Measurements from ENCODE around the gene ID3. TPM values are rescaled to one million over a fixed set of nuclear protein-coding genes. Genes with fewer than 3 reads are reported as not detected.

Gene ID3
- total RNA-seq, 1 donor from 2014 or later, result 91.4 TPM

GRCh38 chr1:23515905-23516304 lies 43.4 kb downstream of the ID3 start:
- no peaks in the 10 kb centered on the region for H3K79me2 ChIP-seq (ENCODE audit: insufficient read depth, low read length)
- no peak overlapping the region for H3K4me2 ChIP-seq (ENCODE audit: low read length)
- H3K4me3 Mint-ChIP-seq (ENCODE audit: unreplicated experiment), result no peak overlapping the region
- no peaks in the 10 kb centered on the region for H3K9me3 Mint-ChIP-seq (ENCODE audit: unreplicated experiment)
- H3K36me3 Mint-ChIP-seq (ENCODE audit: low read depth, unreplicated experiment), result no peaks in the 10 kb centered on the region
- no peak overlapping the region for H3K4me3 ChIP-seq (ENCODE audit: insufficient read depth, low read depth, low read length)
- H4K20me1 ChIP-seq (ENCODE audit: insufficient read depth, low read length), result no peaks in the 10 kb centered on the region
- no peak for TF ChIP-seq CTCF (IDR thresholded peaks at IDR 0.05; ENCODE audit: insufficient read depth, low read depth, low read length)
- TF ChIP-seq EZH2 (IDR thresholded peaks at IDR 0.05; ENCODE audit: insufficient read depth, low read length), result no peak
- H2AFZ ChIP-seq (ENCODE audit: low read depth, low read length), result no peak overlapping the region
- DNase-seq (ENCODE audit: low read depth), result no peak
- no peaks in the 10 kb centered on the region for H3K4me1 ChIP-seq (ENCODE audit: insufficient read depth, low read length)
- no peak overlapping the region for H3K27ac Mint-ChIP-seq (ENCODE audit: unreplicated experiment)
- no peaks in the 10 kb centered on the region for H3K9me3 ChIP-seq (ENCODE audit: insufficient read depth, low read depth, low read length)
- H3K36me3 ChIP-seq (ENCODE audit: insufficient read depth, low read length), result no peaks in the 10 kb centered on the region
- H3K9ac ChIP-seq (ENCODE audit: low read length), result no peak overlapping the region
- no peaks in the 10 kb centered on the region for H3K4me1 Mint-ChIP-seq (ENCODE audit: low read depth, unreplicated experiment)
- H3K27ac ChIP-seq (ENCODE audit: low read depth, low read length), result no peak overlapping the region
- no peaks in the 10 kb centered on the region for H3K27me3 ChIP-seq (ENCODE audit: insufficient read depth, low read length)
- FAIRE-seq, result no peak
- H3K27me3 Mint-ChIP-seq (ENCODE audit: low read depth, unreplicated experiment), result peaks cover 11% of the 10 kb centered on the region

DNA sequence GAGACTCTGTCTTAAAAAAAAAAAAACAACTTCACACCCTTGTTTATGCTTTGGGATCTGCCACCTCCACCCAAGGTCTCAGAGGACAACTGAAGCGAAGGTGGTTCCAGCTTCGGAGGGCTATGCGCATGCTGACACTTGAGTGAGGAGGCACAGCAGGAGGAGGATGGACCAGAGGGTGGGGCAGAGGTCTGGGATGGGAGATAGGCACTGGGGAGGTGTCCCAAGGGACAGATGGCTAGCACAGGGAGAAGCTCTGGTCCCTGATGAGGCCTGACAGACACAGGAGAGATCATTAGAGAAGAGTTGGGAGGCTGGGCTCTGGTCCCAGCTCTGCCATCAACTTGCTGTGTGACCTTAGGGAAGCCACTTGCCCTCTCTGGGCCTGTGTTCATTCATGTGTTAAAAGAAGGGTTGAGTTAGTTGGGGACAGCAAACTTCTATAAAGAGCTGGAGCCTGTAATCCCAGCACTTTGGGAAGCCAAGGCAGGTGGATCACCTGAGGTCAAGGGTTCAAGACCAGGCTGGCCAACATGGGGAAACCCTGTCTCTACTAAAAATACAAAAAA lies 45.1 kb downstream of the ID3 start:
- H3K27me3 Mint-ChIP-seq (ENCODE audit: low read depth, unreplicated experiment), result peaks cover 17% of the 10 kb centered on the region
- H3K27ac ChIP-seq (ENCODE audit: low read depth, low read length), result no peak overlapping the region
- H3K9ac ChIP-seq (ENCODE audit: low read length), result no peak overlapping the region
- no peaks in the 10 kb centered on the region for H3K27me3 ChIP-seq (ENCODE audit: insufficient read depth, low read length)
- no peak for TF ChIP-seq CTCF (IDR thresholded peaks at IDR 0.05; ENCODE audit: insufficient read depth, low read depth, low read length)
- no peak for TF ChIP-seq EZH2 (IDR thresholded peaks at IDR 0.05; ENCODE audit: insufficient read depth, low read length)
- no peaks in the 10 kb centered on the region for H3K4me1 Mint-ChIP-seq (ENCODE audit: low read depth, unreplicated experiment)
- H4K20me1 ChIP-seq (ENCODE audit: insufficient read depth, low read length), result no peaks in the 10 kb centered on the region
- H3K79me2 ChIP-seq (ENCODE audit: insufficient read depth, low read length), result no peaks in the 10 kb centered on the region
- H3K4me3 ChIP-seq (ENCODE audit: insufficient read depth, low read depth, low read length), result no peak overlapping the region
- H3K4me3 Mint-ChIP-seq (ENCODE audit: unreplicated experiment), result no peak overlapping the region
- no peaks in the 10 kb centered on the region for H3K9me3 ChIP-seq (ENCODE audit: insufficient read depth, low read depth, low read length)
- no peaks in the 10 kb centered on the region for H3K9me3 Mint-ChIP-seq (ENCODE audit: unreplicated experiment)
- no peak overlapping the region for H3K4me2 ChIP-seq (ENCODE audit: low read length)
- DNase-seq (ENCODE audit: low read depth) (no peak), FAIRE-seq (no peak)
- H3K27ac Mint-ChIP-seq (ENCODE audit: unreplicated experiment), result no peak overlapping the region
- H3K36me3 Mint-ChIP-seq (ENCODE audit: low read depth, unreplicated experiment), result no peaks in the 10 kb centered on the region
- no peaks in the 10 kb centered on the region for H3K4me1 ChIP-seq (ENCODE audit: insufficient read depth, low read length)
- no peak overlapping the region for H2AFZ ChIP-seq (ENCODE audit: low read depth, low read length)
- no peaks in the 10 kb centered on the region for H3K36me3 ChIP-seq (ENCODE audit: insufficient read depth, low read length)

DNA sequence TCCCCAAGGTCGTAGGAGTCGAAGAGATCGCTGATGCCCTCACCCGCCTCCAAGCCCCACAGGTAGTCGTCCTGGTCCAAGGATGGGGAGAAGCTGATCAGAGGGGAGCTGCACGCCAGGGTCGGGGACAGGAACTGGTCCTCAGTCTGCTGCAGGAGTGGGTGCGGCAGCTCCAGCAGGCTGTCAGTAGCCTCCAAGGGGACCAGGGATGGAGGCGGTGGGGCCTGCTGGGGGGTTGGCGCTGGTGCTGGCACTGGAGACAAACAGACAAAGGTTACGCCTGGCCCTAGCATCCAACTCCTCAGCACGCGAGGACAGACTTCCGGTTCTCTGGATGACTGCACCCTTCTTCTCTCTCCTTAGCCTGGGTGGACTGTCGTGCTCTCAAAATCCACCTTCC lies 49.4 kb downstream of the ID3 start:
- no peak for DNase-seq (ENCODE audit: low read depth)
- Histone ChIP-seq H3K36me3 (ENCODE audit: insufficient read depth, low read length) (no peaks in the 10 kb centered on the region), H3K79me2 (ENCODE audit: insufficient read depth, low read length) (no peaks in the 10 kb centered on the region), H3K27me3 (ENCODE audit: insufficient read depth, low read length) (no peaks in the 10 kb centered on the region), H3K4me1 (ENCODE audit: insufficient read depth, low read length) (no peaks in the 10 kb centered on the region), H4K20me1 (ENCODE audit: insufficient read depth, low read length) (no peaks in the 10 kb centered on the region), H3K4me3 (ENCODE audit: insufficient read depth, low read depth, low read length) (no peak overlapping the region), H3K9me3 (ENCODE audit: insufficient read depth, low read depth, low read length) (no peaks in the 10 kb centered on the region), H2AFZ (ENCODE audit: low read depth, low read length) (no peak overlapping the region), H3K4me2 (ENCODE audit: low read length) (no peak overlapping the region), H3K9ac (ENCODE audit: low read length) (no peak overlapping the region), H3K27ac (ENCODE audit: low read depth, low read length) (no peak overlapping the region)
- no peak for TF ChIP-seq CTCF (IDR thresholded peaks at IDR 0.05; ENCODE audit: insufficient read depth, low read depth, low read length)
- TF ChIP-seq EZH2 (IDR thresholded peaks at IDR 0.05; ENCODE audit: insufficient read depth, low read length), result no peak
- Mint-ChIP-seq H3K27ac (ENCODE audit: unreplicated experiment) (no peak overlapping the region), H3K36me3 (ENCODE audit: low read depth, unreplicated experiment) (no peaks in the 10 kb centered on the region), H3K4me1 (ENCODE audit: low read depth, unreplicated experiment) (no peaks in the 10 kb centered on the region), H3K27me3 (ENCODE audit: low read depth, unreplicated experiment) (peaks cover 26% of the 10 kb centered on the region), H3K4me3 (ENCODE audit: unreplicated experiment) (no peak overlapping the region), H3K9me3 (ENCODE audit: unreplicated experiment) (no peaks in the 10 kb centered on the region)
- FAIRE-seq, result no peak

All from astrocyte (in vitro differentiated cells and primary cell).